Colonic mucosa (tissue), 4 donors: ENCODE results near the gene NDUFC2. TPM values are rescaled to one million over a fixed set of nuclear protein-coding genes. Genes with fewer than 3 reads are reported as not detected.
"Not testable (repeated sequence)": the region's sequence is repeated elsewhere in the genome, so short reads cannot be mapped to it uniquely, and the experiment has no call there.

Experiments used
- DNase-seq: peaks from one replicate; pipeline ENCODE4 v3.0.0-alpha.2; 2020
- H3K27ac ChIP-seq: fragments of 200-600 bp; one replicate; pipeline ENCODE4 v1.8.0; 2021
- H3K27me3 ChIP-seq: fragments of 200-600 bp; one replicate; pipeline ENCODE4 v1.8.0; 2021
- H3K36me3 ChIP-seq: fragments of 200-600 bp; one replicate; pipeline ENCODE4 v1.8.0; 2021
- H3K4me1 ChIP-seq: fragments of 200-600 bp; one replicate; pipeline ENCODE4 v1.8.0; 2021; ENCODE audit warnings: mild to moderate bottlenecking
- H3K4me3 ChIP-seq: fragments of 200-600 bp; one replicate; pipeline ENCODE4 v1.8.0; 2021
- H3K9ac ChIP-seq, 2 donors: one replicate each; pipeline ENCODE4 v1.7.0; 2013; ENCODE audit warnings: control low read depth in 2 of 2, low read depth in 2 of 2, low read length in 2 of 2
- H3K9me3 ChIP-seq: fragments of 200-600 bp; one replicate; pipeline ENCODE4 v1.8.0; 2021
- CTCF ChIP-seq: fragments of 200-600 bp; IDR thresholded peaks from one replicate; pipeline ENCODE4 v1.8.0; 2022; ENCODE audit warnings: antibody characterized with exemption, mild to moderate bottlenecking
- intact Hi-C: fragments of 100-400 bp; cut with DNase I; formaldehyde crosslinking; loops from one replicate; pipeline ENCODE4 v1.14.1; 2022
- total RNA-seq, 2 donors: library from RNA; stranded (reverse); fragmentation: NEBNext Ultra II Directional in 1 of 2; extraction: Animal tissue kit (Norgen Biotek cat#: 25700) in 1 of 2; gene quantifications; one replicate each; pipeline ENCODE4 v1.2.1, GENCODE V29; 2021
- donor health status: healthy.
- donor health status: DM: no; HTN: no; CAD: no.
- donor health status: DM: no; HTN: no; CAD: no.

NDUFC2 gene
- total RNA-seq, 2 donors from 2014 or later = 226 to 288 TPM

GRCh38 chr11:78030429-78031325 lies 49.0 kb downstream of the NDUFC2 start:
- no peak for TF ChIP-seq CTCF
- H3K36me3 ChIP-seq = no peaks in the 10 kb centered on the region
- no peaks in the 10 kb centered on the region for H3K4me1 ChIP-seq
- intact Hi-C loops = no loop called here
- H3K27ac ChIP-seq = no peak overlapping the region
- no peaks in the 10 kb centered on the region for H3K9me3 ChIP-seq
- H3K27me3 ChIP-seq = no peaks in the 10 kb centered on the region
- no peak overlapping the region for H3K4me3 ChIP-seq
- H3K9ac ChIP-seq = no peak overlapping the region
- peak; percentile 73 for DNase-seq

GRCh38 chr11:78028423-78028822 lies 51.2 kb downstream of the NDUFC2 start:
- H3K36me3 ChIP-seq, H3K4me3 ChIP-seq, DNase-seq, H3K27ac ChIP-seq, H3K9me3 ChIP-seq, H3K9ac ChIP-seq, H3K4me1 ChIP-seq, intact Hi-C loops, H3K27me3 ChIP-seq: not testable (repeated sequence)

- Histone ChIP-seq H3K4me1 (peaks cover 3% of the 10 kb centered on the region), H3K9ac (no peak overlapping the region), H3K27me3 (no peaks in the 10 kb centered on the region), H3K36me3 (no peaks in the 10 kb centered on the region), H3K27ac (no peak overlapping the region), H3K4me3 (no peak overlapping the region), H3K9me3 (no peaks in the 10 kb centered on the region)
- no peak for TF ChIP-seq CTCF
- intact Hi-C loops = no loop called here
- DNase-seq = no peak
Observed at GRCh38 chr11:78027759-78028158, 51.9 kb downstream of the NDUFC2 start.

GRCh38 chr11:78025378-78025777 lies 54.3 kb downstream of the NDUFC2 start:
- no peaks in the 10 kb centered on the region for H3K27me3 ChIP-seq
- no peak overlapping the region for H3K9ac ChIP-seq
- H3K9me3 ChIP-seq = no peaks in the 10 kb centered on the region
- no peak for DNase-seq
- H3K27ac ChIP-seq = no peak overlapping the region
- H3K36me3 ChIP-seq = no peaks in the 10 kb centered on the region
- intact Hi-C loops = no loop called here
- H3K4me3 ChIP-seq = no peak overlapping the region
- no peak for TF ChIP-seq CTCF
- H3K4me1 ChIP-seq = peaks cover 3% of the 10 kb centered on the region

- intact Hi-C loops = no loop called here
- no peak for DNase-seq
- Histone ChIP-seq H3K4me1 (peaks cover 3% of the 10 kb centered on the region), H3K9ac (peak overlapping the region in 1 of 2 donors; percentile 91), H3K36me3 (no peaks in the 10 kb centered on the region), H3K4me3 (peak overlapping the region; percentile 55), H3K9me3 (no peaks in the 10 kb centered on the region), H3K27me3 (no peaks in the 10 kb centered on the region), H3K27ac (peak overlapping the region; percentile 55)
- TF ChIP-seq CTCF = no peak
Observed at GRCh38 chr11:78023426-78023825, 56.2 kb downstream of the NDUFC2 start.
